Measurements from ENCODE around the gene PRR23C.

PRR23C gene

GRCh38 chr3:138995706-138996105 is 49.0 kb downstream of the PRR23C start:
- CTCF ChIA-PET: no interaction called here
- DNase-seq: no peak
- no peak overlapping the region for H3K27ac ChIP-seq (ENCODE audit: insufficient read depth in 1 of 2, low read depth in 1 of 2, low read length in 2 of 2, poor library complexity in 1 of 2, severe bottlenecking in 2 of 2)
- no peak overlapping the region for H3K4me3 ChIP-seq (ENCODE audit: control insufficient read depth in 1 of 7, extremely low read depth in 1 of 7, insufficient read depth in 4 of 7, low read depth in 2 of 7, low read length in 6 of 7)
- H3K36me3 ChIP-seq (ENCODE audit: control insufficient read depth in 4 of 4, insufficient read depth in 4 of 4, low read length in 3 of 4): no peaks in the 10 kb centered on the region
- H3K9me3 ChIP-seq (ENCODE audit: control extremely low read depth in 1 of 5, control insufficient read depth in 4 of 5, insufficient read depth in 2 of 5, low read depth in 1 of 5, low read length in 4 of 5): peaks cover 0 to 3% (median 0%) of the 10 kb centered on the region in 5 experiments
- H3K27me3 ChIP-seq (replicated peaks in 2 of 5; ENCODE audit: control insufficient read depth in 4 of 5, insufficient read depth in 5 of 5, low read length in 4 of 5): peaks cover 0 to 2% (median 0%) of the 10 kb centered on the region in 5 experiments
- WGBS (ENCODE audit: insufficient coverage): no CpG with 5 or more reads among the region's 1 CpG
- POLR2A ChIA-PET: no interaction called here
- H3K4me1 ChIP-seq (ENCODE audit: control extremely low read depth in 1 of 4, control insufficient read depth in 4 of 4, insufficient read depth in 4 of 4, low read length in 3 of 4): peaks cover 0 to 3% (median 0%) of the 10 kb centered on the region in 4 experiments

Data from common myeloid progenitor, CD34-positive (primary cell).